HG02970 (cell line): ENCODE measurements around the gene KEAP1.
A peak's percentile ranks its signal among the peaks of the same experiment; 100 is the strongest.
"Not testable (repeated sequence)": the region's sequence is repeated elsewhere in the genome, so short reads cannot be mapped to it uniquely, and the experiment has no call there.

ENCODE experiments used
- ATAC-seq: cut with Tn5 transposase; IDR thresholded peaks from one replicate; pipeline ENCODE4 v1.9.1; 2021; ENCODE audit warnings: mild to moderate bottlenecking, moderate library complexity, moderate number of reproducible peaks; ENCODE audit not compliant: unreplicated experiment, low FRiP score

The KEAP1 gene

DNA sequence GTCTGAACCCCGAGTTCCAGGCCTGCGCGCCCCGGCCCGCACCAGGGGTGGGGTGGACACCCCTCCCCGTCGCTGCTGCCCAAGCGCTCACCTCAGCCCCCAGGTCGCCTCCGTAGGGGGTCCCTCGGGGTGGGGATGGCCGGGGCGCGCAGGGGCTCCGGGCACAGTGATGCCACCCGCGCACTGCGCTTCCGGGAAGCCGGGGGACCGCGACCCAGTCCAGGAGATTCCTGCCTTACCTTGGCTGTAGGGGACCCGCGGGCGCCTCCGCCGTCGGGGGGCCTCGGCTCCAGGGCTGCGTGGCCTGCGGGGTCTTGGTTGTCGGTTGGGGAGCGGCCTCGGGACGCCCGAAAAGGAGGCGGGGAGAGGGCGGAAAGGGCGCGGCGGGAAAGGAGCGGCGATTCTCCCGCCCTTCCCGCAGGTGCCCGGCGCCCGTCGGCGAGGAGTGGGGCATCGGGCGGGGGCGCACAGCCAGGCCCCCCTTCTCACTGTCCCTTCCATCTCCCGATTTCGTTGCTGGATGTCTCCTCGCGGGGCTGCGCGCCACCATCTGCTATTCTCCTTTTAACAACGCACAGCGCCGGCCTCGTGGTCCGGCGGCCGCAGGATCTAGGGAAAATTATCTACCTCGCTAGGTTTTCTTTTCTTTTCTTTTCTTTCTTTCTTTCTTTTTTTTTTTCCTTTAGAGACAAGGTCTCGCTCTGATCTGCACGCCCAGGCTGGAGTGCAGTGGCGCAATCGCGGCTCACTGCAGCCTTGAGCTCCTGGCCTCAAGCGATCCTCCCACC, at the start of gene KEAP1:
KEAP1 (minus strand) TSS at position 355 of the 788 bp plus-strand sequence. CDS start 3,323 bp downstream, outside the sequence.
- ATAC-seq, result no peak

- no peak for ATAC-seq
These were observed 49.4 kb upstream of the KEAP1 start for GRCh38 chr19:10552510-10553053.

DNA sequence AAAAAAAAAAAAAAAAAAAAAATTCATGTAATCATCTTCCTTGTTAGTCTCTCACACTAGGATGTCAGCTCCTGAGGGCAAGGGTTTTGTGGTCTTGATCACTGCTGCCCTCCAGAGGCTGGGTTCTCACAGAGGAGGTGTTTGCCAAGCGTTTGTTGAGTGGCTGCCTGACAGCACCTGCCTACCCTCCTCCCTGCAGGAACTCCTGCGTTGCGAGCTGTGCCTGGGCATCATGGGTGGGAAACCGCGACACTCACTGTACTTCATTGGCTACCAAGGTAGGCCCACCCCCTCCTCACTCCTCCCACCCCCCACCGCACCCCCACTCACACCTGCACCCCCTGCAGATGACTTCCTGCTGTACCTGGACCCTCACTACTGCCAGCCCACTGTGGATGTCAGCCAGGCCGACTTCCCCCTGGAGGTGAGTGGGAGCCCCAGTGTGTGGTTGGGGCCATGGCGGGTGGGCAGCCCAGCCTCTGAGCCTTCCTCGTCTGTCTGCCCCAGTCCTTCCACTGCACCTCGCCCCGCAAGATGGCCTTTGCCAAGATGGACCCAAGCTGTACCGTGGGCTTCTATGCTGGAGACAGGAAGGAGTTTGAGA, 48.6 kb upstream of the KEAP1 start:
- ATAC-seq, result no peak

GRCh38 chr19:10551006-10551405, 47.9 kb upstream of the KEAP1 start:
- ATAC-seq, result not testable (repeated sequence)

DNA sequence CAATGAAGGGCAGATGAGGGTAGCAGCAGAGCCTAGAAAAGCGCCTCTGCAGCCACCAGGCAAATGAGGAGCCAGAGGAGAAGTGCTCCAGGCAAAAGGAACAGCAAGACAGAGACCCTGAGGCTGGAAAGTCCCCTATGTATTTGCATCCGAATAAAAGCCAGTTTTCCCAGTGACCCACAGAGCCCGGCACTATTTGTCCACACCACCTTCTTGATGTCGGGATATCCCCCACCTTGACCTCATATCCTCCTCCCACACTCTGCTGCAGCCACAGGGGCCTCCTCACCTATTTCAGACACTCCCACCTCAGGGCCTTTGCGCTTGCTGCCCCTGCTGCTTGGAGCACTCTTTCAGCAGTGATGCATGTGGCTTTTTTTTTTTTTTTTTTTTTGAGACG, 47.2 kb upstream of the KEAP1 start:
- no peak for ATAC-seq

DNA sequence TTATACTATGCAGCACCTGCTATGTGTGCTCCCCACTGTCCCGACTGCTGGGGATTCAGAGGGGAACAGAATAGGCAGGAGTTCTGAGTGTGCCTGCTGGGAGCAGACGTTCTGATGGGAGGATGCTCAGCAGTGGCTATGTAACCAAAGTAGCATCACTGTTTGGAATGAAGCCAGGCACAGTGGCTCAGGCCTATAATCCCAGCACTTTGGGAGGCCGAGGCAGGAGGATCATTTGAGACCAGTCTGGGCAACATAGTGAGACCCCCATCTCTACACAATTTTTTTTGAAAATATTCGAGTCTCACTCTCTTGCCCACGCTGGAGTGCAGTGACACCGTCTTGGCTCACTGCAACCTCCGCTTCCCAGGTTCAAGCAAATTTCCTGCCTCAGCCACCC, 46.6 kb upstream of the KEAP1 start:
- no peak for ATAC-seq

- ATAC-seq, result no peak
These were observed 45.7 kb upstream of the KEAP1 start for GRCh38 chr19:10548746-10549276.

- ATAC-seq, result no peak
These were observed 43.7 kb upstream of the KEAP1 start for GRCh38 chr19:10546817-10547216.

DNA sequence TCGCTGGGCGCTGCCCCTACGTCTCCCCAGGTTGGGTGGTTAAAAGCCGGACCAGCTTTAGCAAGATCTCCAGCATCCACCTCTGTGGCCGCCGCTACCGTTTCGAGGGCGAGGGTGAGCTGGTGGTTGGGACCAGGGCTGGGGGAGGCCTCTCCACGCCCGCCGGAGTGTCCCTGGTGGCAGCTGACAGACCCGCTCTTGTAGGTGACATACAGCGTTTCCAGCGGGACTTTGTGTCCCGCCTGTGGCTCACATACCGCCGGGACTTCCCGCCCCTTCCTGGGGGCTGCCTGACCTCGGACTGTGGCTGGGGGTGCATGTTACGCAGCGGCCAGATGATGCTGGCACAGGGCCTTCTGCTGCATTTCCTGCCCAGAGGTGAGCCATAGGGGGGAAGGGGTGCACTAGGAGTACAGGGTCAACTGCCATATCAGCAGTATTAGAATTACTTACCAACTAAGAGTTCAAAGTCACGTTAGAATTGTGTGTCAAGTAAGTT, 41.6 kb upstream of the KEAP1 start:
- no peak for ATAC-seq

GRCh38 chr19:10544242-10544752, 41.1 kb upstream of the KEAP1 start:
- no peak for ATAC-seq

DNA sequence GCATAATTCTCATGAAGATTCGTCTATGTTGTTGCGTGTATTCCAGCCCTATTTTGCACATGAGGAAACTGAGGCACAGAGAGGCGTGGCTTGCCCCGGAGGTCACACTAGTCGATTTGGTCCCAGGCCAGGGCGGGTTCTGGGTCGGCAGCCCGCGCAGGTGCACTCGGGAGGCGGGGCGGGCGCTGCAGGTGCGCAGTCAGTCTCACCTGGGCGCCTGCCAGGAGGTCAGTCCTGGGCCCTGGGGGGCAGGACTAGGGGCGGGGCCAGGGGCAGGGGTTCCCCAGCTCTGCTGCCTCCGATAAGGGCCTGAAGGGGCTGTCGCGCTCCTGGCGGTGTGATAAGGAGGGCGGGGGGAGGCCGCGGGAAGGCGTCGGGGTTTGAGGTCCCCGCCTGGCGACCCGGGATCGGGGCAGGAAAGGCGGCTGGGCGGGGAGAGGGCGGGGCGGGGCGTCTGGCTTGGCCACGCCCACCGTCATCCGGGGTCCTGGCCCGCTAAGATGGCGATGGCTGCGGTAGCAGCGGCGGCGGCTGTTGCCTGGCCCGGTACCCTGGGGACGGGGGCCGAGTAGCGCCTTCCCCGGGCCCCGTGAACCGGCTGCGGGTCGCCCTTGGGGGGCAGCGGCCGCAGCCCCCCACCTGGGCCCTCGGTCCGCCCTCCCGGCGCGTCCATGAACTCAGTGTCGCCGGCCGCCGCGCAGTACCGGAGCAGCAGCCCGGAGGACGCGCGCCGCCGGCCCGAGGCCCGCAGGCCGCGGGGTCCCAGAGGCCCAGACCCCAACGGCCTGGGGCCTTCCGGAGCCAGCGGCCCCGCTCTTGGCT, 40.5 kb upstream of the KEAP1 start, which contains the start of gene ATG4D:
ATG4D (plus strand) TSS at position 485 of the 822 bp plus-strand sequence; CDS start at position 672, 187 bp downstream.
- peak; percentile 66 for ATAC-seq

DNA sequence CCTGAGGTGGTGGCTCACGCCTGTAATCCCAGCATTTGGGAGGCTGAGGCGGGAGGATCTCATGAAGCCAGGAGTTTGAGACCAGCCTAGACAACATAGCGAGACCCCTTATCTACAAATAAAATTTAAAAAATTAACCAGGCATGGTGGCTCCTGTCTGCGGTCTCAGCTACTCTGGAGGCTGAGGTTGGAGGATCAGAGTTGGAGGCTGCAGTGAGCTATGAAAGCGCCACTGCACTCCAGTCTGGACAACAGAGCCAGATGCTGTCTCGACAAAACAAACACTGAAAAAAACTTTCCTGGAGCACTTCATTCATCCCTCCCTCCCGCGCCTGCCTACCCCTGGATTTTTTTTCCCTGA, 39.9 kb upstream of the KEAP1 start:
- no peak for ATAC-seq

DNA sequence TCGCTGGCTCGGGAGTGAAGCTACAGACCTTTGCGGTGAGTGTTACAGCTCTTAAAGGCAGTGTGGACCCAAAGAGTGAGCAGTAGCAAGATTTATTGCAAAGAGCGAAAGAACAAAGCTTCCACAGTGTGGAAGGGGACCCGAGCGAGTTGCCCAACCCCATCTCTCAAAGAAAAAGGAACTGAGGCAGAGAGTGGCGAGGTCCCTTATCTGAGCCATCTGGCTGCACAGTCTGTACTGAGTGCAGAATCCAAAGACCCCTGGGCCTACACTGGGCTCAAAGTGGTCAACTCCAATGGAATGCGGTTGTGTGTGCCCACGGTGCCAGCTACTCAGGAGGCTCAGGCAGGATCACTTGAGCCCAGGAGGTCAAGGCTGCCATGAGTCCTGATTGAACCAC, 35.9 kb upstream of the KEAP1 start:
- ATAC-seq, result not testable (repeated sequence)

GRCh38 chr19:10538204-10538983, 35.2 kb upstream of the KEAP1 start:
- no peak for ATAC-seq

DNA sequence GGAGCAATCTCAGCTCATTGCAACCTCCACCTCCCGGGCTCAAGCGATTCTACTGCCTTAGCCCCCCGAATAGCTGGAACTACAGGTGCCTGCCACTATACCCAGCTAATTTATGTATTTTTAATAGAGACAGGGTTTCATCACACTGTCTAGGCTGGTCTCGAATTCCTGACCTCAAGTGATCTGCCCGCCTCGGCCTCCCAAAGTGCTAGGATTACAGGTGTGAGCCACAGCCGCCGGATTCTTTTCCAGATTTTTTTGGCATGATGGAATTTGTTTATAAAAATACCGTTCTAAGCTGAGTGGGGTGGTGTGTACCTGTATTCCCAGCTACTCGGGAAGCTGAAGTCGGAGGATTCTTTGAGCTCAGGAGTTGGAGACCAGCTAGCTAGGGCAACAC, 34.5 kb upstream of the KEAP1 start:
- no peak for ATAC-seq

GRCh38 chr19:10535613-10536012, 32.5 kb upstream of the KEAP1 start:
- ATAC-seq, result no peak

DNA sequence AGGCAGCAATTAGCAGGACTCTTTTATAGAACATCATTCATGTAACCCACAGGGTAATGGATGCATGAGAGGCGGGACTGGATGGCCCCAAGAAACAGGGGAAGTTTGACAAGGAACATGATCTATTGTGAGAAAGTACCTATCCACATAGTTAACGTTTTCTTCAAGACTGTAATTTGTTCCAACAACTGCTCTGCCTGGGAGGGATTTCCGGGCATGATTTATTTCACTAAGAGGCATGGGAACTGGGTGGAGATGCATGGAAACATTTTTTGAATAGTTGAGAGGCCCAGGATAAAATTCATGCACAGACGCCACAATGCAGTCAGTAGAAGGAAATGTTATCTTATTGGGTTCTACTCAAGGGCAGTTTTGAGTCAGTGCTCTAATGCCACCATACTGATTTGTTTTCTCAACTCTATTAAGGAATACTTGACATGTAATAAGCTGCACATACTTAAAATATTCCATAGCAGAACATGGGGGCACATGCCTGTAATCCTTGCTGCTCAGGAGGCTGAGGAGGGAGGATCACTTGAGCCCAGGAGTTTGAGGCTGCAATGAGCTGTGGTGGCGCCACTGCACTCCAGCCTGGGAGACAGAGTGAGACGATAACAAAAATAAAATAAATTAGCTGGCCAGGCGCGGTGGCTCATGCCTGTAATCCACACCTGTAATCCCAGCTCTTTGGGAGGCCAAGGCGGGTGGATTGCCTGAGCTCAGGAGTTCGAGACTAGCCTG, 30.7 kb upstream of the KEAP1 start:
- ATAC-seq, result no peak

DNA sequence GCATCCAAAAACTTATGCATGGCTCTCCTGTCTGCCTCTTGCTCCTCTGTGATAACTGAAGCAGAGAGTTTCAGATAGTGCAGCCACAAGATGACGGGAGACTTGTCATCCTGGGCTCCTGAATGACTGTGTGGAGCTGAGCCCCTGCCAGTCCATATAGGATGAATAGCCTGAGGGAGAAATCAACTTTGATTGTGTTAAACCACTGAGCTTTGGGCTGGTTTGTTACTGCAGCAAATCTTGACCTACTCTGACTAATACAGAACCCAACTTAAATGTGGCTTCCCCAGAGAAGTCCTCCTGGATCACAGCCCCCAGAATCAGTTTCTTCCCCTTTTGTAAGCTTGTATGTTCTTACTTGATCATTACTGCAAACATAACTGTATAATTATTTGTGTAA, 29.3 kb upstream of the KEAP1 start:
- ATAC-seq, result no peak

- ATAC-seq, result not testable (repeated sequence)
These were observed 23.7 kb upstream of the KEAP1 start for GRCh38 chr19:10526887-10527286.
